Thyroid gland (tissue), 4 donors: ENCODE results near the gene CELF5.

Experiments
- POLR2A ChIP-seq, 2 donors: fragments of 450-650 bp; IDR thresholded peaks; one replicate each; pipeline ENCODE4 v1.6.1; 2017; ENCODE audit warnings: antibody characterized with exemption in 2 of 2, mild to moderate bottlenecking in 2 of 2, moderate library complexity in 1 of 2
- TF ChIP-seq, protein P1 (sequence below), 6 experiments: fragments of 200-600 bp in 3 of 6; fragments of 450-650 bp in 3 of 6; sonication (generic) in 3 of 6; IDR thresholded peaks; one replicate each; pipeline ENCODE4 v1.5.1; 2016 to 2019; ENCODE audit warnings: antibody characterized with exemption in 6 of 6, mild to moderate bottlenecking in 2 of 6, inconsistent platforms in 1 of 6, moderate library complexity in 1 of 6

DNA sequence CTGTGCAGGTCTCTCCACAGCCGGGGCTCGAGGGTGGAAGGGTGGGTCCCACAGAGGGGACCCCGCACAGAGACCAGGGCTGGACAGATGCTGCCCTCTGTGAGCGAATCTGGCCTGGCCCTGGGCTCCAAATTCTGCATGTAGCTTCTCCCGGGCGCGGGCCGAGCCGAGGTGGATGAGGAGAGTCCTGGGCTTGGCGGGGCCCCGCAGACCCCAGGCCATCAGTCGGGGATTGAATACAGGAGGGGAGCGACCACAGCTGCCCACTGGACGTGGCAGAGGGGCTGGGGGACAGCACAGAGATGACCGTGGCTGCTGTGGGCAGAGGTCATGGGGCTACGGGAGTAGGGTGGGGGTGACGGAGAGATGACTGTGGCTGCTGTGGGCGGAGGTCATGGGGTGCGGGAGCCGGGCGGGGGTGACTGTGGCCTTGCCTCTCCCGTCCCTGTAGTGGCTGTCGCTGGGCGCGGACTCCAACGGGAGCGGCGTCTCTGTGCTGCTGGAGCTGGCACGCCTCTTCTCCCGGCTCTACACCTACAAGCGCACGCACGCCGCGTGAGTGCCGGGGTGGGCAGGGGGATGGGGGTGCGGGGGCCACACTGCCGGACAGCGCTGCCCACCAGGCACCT lies 23.3 kb upstream of the CELF5 start:
- TF ChIP-seq, protein P1, sequence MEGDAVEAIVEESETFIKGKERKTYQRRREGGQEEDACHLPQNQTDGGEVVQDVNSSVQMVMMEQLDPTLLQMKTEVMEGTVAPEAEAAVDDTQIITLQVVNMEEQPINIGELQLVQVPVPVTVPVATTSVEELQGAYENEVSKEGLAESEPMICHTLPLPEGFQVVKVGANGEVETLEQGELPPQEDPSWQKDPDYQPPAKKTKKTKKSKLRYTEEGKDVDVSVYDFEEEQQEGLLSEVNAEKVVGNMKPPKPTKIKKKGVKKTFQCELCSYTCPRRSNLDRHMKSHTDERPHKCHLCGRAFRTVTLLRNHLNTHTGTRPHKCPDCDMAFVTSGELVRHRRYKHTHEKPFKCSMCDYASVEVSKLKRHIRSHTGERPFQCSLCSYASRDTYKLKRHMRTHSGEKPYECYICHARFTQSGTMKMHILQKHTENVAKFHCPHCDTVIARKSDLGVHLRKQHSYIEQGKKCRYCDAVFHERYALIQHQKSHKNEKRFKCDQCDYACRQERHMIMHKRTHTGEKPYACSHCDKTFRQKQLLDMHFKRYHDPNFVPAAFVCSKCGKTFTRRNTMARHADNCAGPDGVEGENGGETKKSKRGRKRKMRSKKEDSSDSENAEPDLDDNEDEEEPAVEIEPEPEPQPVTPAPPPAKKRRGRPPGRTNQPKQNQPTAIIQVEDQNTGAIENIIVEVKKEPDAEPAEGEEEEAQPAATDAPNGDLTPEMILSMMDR (IDR thresholded peaks at IDR 0.05) = no peak
- no peak for TF ChIP-seq POLR2A (IDR thresholded peaks at IDR 0.05)
